Measurements from ENCODE around the gene NECTIN2. TPM values are rescaled to one million over a fixed set of nuclear protein-coding genes. Genes with fewer than 3 reads are reported as not detected.
A peak's percentile ranks its signal among the peaks of the same experiment; 100 is the strongest.
"Not testable (repeated sequence)": the region's sequence is repeated elsewhere in the genome, so short reads cannot be mapped to it uniquely, and the experiment has no call there.

NECTIN2 gene
- total RNA-seq, 1 donor from 2014 or later = 264 TPM

DNA sequence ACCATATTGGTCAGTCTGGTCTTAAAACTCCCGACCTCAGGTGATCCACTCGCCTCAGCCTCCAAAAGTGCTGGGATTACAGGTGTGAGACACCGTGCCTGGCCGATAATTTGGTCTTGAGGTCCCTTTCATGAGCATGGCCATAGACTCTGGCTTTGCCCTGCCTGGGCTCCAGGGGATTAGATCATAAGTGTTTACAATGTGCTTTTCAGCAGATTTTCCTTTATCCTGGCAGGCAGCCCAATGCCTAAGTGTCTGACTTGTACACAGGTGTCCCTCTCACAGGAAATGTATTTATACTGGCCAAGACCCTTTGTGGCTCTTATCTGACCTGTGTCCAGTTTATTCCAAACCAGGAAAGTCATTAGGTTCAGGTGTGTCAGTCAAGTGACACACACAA lies 21.3 kb upstream of the NECTIN2 start:
- H3K4me3 ChIP-seq (ENCODE audit: low read depth, low read length) = no peak overlapping the region
- DNase-seq (ENCODE audit: low read depth) = no peak
- TF ChIP-seq, protein P1, sequence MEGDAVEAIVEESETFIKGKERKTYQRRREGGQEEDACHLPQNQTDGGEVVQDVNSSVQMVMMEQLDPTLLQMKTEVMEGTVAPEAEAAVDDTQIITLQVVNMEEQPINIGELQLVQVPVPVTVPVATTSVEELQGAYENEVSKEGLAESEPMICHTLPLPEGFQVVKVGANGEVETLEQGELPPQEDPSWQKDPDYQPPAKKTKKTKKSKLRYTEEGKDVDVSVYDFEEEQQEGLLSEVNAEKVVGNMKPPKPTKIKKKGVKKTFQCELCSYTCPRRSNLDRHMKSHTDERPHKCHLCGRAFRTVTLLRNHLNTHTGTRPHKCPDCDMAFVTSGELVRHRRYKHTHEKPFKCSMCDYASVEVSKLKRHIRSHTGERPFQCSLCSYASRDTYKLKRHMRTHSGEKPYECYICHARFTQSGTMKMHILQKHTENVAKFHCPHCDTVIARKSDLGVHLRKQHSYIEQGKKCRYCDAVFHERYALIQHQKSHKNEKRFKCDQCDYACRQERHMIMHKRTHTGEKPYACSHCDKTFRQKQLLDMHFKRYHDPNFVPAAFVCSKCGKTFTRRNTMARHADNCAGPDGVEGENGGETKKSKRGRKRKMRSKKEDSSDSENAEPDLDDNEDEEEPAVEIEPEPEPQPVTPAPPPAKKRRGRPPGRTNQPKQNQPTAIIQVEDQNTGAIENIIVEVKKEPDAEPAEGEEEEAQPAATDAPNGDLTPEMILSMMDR (conservative IDR thresholded peaks at IDR 0.05; ENCODE audit: low read depth, low read length) = no peak

GRCh38 chr19:44832875-44833274 lies 13.2 kb upstream of the NECTIN2 start:
- not testable (repeated sequence) for H3K4me3 ChIP-seq (ENCODE audit: low read depth, low read length)

GRCh38 chr19:44834399-44834798 lies 11.7 kb upstream of the NECTIN2 start:
- not testable (repeated sequence) for DNase-seq (ENCODE audit: low read depth); H3K4me3 ChIP-seq (ENCODE audit: low read depth, low read length)

More at GRCh38 chr19:44832875-44833274, 13.2 kb upstream of the NECTIN2 start:
- not testable (repeated sequence) for DNase-seq (ENCODE audit: low read depth)

GRCh38 chr19:44839276-44839675 lies 6.8 kb upstream of the NECTIN2 start:
- TF ChIP-seq, protein P1 (conservative IDR thresholded peaks at IDR 0.05; ENCODE audit: low read depth, low read length) = no peak
- no peak for DNase-seq (ENCODE audit: low read depth)
- no peak overlapping the region for H3K4me3 ChIP-seq (ENCODE audit: low read depth, low read length)

DNA sequence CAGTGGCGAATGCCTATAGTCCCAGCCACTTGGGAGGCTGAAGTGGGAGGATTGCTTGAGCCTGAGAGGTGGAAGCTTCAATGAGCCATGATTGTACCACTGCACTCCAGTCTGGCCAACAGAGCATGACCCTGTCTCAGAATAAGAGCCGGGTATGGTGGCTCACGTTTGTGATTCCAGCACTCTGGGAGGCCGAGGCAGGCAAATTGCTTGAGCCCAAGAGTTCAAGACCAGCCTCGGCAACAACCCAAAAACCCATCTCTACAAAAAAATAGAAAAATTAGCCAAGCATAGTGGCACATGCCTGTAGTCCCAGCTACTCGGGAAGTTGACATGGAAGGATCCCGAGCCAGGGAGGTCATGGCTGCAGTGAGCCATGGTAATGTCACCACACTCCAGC lies 5.3 kb upstream of the NECTIN2 start:
- TF ChIP-seq, protein P1 (conservative IDR thresholded peaks at IDR 0.05; ENCODE audit: low read depth, low read length) = no peak
- DNase-seq (ENCODE audit: low read depth) = no peak
- H3K4me3 ChIP-seq (ENCODE audit: low read depth, low read length) = no peak overlapping the region

GRCh38 chr19:44841231-44841630 lies 4.9 kb upstream of the NECTIN2 start:
- H3K4me3 ChIP-seq (ENCODE audit: low read depth, low read length) = no peak overlapping the region
- TF ChIP-seq, protein P1 (conservative IDR thresholded peaks at IDR 0.05; ENCODE audit: low read depth, low read length) = no peak

GRCh38 chr19:44845286-44845611 lies 848 bp upstream of the NECTIN2 start:
- no peak for DNase-seq (ENCODE audit: low read depth)
- TF ChIP-seq, protein P1 (conservative IDR thresholded peaks at IDR 0.05; ENCODE audit: low read depth, low read length) = no peak
- peak overlapping the region; percentile 70 for H3K4me3 ChIP-seq (ENCODE audit: low read depth, low read length)

More at GRCh38 chr19:44841231-44841630, 4.9 kb upstream of the NECTIN2 start:
- no peak for DNase-seq (ENCODE audit: low read depth)

GRCh38 chr19:44846455-44847143 lies 502 bp downstream of the NECTIN2 start:
- TF ChIP-seq, protein P1 (conservative IDR thresholded peaks at IDR 0.05; ENCODE audit: low read depth, low read length) = no peak
- DNase-seq (ENCODE audit: low read depth) = no peak
- peak overlapping the region; percentile 99 for H3K4me3 ChIP-seq (ENCODE audit: low read depth, low read length)

Measured in epithelial cell of proximal tubule (primary cell).